Lung (tissue), 16 donors: ENCODE measurements around the gene SCYGR7. TPM values are rescaled to one million over a fixed set of nuclear protein-coding genes. Genes with fewer than 3 reads are reported as not detected.

Experiments used
- ATAC-seq: fragments of 200-7000 bp; cut with Tn5 transposase; one replicate; pipeline ENCODE4 v1.9.1; 2020; ENCODE audit warnings: moderate number of reproducible peaks; ENCODE audit not compliant: insufficient read depth, low FRiP score
- DNase-seq, 3 donors: peaks; one replicate each; pipeline ENCODE4 v3.0.0-alpha.2; 2013 to 2017
- H3K27ac ChIP-seq, 2 donors: one replicate each; pipeline ENCODE4 v1.5.1; 2013; ENCODE audit warnings: mild to moderate bottlenecking in 2 of 2, moderate library complexity in 2 of 2, control low read depth in 1 of 2, inconsistent platforms in 1 of 2, low read depth in 1 of 2, low read length in 1 of 2
- H3K27me3 ChIP-seq, 3 donors: one replicate each; pipeline ENCODE4 v1.5.1; 2013; ENCODE audit warnings: low read length in 2 of 3; ENCODE audit not compliant: control insufficient read depth in 3 of 3, insufficient read depth in 3 of 3
- H3K36me3 ChIP-seq, 4 donors: one replicate each; pipeline ENCODE4 v1.5.1; 2013; ENCODE audit warnings: low read length in 4 of 4, mild to moderate bottlenecking in 1 of 4, moderate library complexity in 1 of 4; ENCODE audit not compliant: control insufficient read depth in 4 of 4, insufficient read depth in 4 of 4
- H3K4me1 ChIP-seq, 5 donors: one replicate each; pipeline ENCODE4 v1.5.1; 2013; ENCODE audit warnings: low read length in 5 of 5, mild to moderate bottlenecking in 2 of 5, moderate library complexity in 1 of 5; ENCODE audit not compliant: control insufficient read depth in 5 of 5, insufficient read depth in 5 of 5
- H3K4me3 ChIP-seq: one replicate; pipeline ENCODE4 v1.5.1; 2013; ENCODE audit warnings: mild to moderate bottlenecking, control low read depth, moderate library complexity
- H3K9ac ChIP-seq, 2 donors: one replicate each; pipeline ENCODE4 v1.5.1; 2013; ENCODE audit warnings: low read length in 2 of 2, control low read depth in 1 of 2; ENCODE audit not compliant: insufficient read depth in 1 of 2
- H3K9me3 ChIP-seq, 4 donors: one replicate each; pipeline ENCODE4 v1.5.1; 2013; ENCODE audit warnings: low read length in 3 of 4, mild to moderate bottlenecking in 1 of 4, moderate library complexity in 1 of 4; ENCODE audit not compliant: control insufficient read depth in 4 of 4, insufficient read depth in 3 of 4
- WGBS, 2 donors: extraction: QIAGEN DNeasy Blood & Tissue Kit; methylation state at CpG; one replicate each; pipeline ENCODE4 v1.1.7; 2013; 5-methylcytosine and 5-hydroxymethylcytosine counted together
- long read RNA-seq, 5 donors: transcript quantifications; one replicate each; lab custom pipeline, GENCODE V29; 2026
- polyA plus RNA-seq, 2 donors: library from polyadenylated mRNA; stranded (reverse); fragments of 200-250 nt; gene quantifications; one replicate each; pipeline ENCODE4 v1.2.1, GENCODE V29; 2013
- total RNA-seq, 2 donors: library from RNA; depleted of rRNA in 1 of 2; stranded (reverse); fragments of >200 nt in 1 of 2; gene quantifications; one replicate each; pipeline ENCODE4 v1.2.1, GENCODE V29; 2014 to 2021
- TF ChIP-seq, protein P1 (sequence below): IDR thresholded peaks from 2 replicates; pipeline ENCODE4 v1.5.1; 2012; ENCODE audit warnings: mild to moderate bottlenecking; ENCODE audit errors: control extremely low read depth, extremely low read depth
- donor health status: control.
- donor health status: control.
- donor health status: Bipolar disorder and iron deficiency.
- donor health status: healthy.
- donor health status: DM: yes; HTN: yes; CAD: no.

The SCYGR7 gene, protein sequence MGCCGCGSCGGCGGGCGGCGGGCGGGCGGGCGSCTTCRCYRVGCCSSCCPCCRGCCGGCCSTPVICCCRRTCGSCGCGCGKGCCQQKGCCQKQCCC
- total RNA-seq = not detected
- not detected for polyA plus RNA-seq
- long read RNA-seq, donor 1 = 0 reads
- long read RNA-seq, donor 2 = 0 reads
- long read RNA-seq, donor 3 = 0 reads
- long read RNA-seq, donor 4 = 0 reads
- long read RNA-seq, donor 5 = 0 reads

DNA sequence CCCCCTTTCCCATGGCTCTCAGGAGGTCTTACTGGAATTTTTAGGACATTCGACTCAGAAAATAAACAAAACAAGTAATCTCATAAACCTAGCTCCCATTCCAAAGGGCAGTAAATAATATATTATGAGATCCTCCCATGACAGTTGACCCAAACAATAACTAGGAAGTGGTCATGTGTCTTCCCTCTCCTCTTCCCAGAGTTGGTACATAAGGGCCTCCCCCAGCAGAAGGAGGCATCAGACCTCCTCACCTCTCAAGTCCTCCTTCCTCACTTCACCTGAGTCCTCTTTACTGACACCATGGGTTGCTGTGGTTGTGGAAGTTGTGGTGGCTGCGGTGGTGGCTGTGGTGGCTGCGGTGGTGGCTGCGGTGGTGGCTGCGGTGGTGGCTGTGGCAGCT lies at the start of gene SCYGR7:
TSS of gene SCYGR7 (plus strand) at position 301 of the 400 bp plus-strand sequence. CDS start at position 301, 0 bp downstream.
- H3K9ac ChIP-seq = no peak within 1 kb of the TSS
- no peak within 1 kb of the TSS for H3K4me3 ChIP-seq
- ATAC-seq (no peak), DNase-seq (no peak)
- 92 to 97% methylated on average over 5 of the region's 5 CpGs for WGBS, 2 donors
- H3K9me3 ChIP-seq = no peaks in the 10 kb centered on the region
- no peaks in the 10 kb centered on the region for H3K36me3 ChIP-seq
- peaks cover 0 to 1% (median 0%) of the 10 kb centered on the region in 5 donors for H3K4me1 ChIP-seq
- H3K27ac ChIP-seq = no peak within 1 kb of the TSS
- TF ChIP-seq, protein P1, sequence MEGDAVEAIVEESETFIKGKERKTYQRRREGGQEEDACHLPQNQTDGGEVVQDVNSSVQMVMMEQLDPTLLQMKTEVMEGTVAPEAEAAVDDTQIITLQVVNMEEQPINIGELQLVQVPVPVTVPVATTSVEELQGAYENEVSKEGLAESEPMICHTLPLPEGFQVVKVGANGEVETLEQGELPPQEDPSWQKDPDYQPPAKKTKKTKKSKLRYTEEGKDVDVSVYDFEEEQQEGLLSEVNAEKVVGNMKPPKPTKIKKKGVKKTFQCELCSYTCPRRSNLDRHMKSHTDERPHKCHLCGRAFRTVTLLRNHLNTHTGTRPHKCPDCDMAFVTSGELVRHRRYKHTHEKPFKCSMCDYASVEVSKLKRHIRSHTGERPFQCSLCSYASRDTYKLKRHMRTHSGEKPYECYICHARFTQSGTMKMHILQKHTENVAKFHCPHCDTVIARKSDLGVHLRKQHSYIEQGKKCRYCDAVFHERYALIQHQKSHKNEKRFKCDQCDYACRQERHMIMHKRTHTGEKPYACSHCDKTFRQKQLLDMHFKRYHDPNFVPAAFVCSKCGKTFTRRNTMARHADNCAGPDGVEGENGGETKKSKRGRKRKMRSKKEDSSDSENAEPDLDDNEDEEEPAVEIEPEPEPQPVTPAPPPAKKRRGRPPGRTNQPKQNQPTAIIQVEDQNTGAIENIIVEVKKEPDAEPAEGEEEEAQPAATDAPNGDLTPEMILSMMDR = no peak
- H3K27me3 ChIP-seq = no peaks in the 10 kb centered on the region

DNA sequence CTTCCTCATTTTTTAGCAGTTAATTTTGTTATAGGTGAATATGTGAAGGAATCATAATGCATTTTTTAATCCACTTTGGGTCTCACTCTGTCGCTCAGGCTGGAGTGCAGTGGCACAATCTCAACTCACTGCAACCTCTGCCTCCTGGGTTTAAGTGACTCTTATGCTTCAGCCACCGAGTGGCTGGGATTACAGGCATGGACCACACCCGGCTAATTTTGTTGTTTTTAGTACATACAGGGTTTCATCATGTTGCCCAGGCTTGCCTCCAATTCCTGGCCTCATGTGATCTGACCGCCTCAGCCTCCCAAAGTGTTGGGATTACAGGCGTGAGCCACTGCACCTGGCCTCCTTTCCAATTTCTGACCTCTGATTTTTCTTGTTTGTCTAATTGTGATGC lies 43.9 kb upstream of the SCYGR7 start:
- TF ChIP-seq, protein P1 = no peak
- no peak for ATAC-seq
- WGBS, 2 donors = 58 to 88% methylated on average over 5 of the region's 5 CpGs
- no peak for DNase-seq
- Histone ChIP-seq H3K9me3 (peaks cover 0 to 4% (median 0%) of the 10 kb centered on the region in 4 donors), H3K36me3 (no peaks in the 10 kb centered on the region), H3K9ac (no peak overlapping the region), H3K4me1 (no peaks in the 10 kb centered on the region), H3K4me3 (no peak overlapping the region), H3K27ac (no peak overlapping the region), H3K27me3 (no peaks in the 10 kb centered on the region)

DNA sequence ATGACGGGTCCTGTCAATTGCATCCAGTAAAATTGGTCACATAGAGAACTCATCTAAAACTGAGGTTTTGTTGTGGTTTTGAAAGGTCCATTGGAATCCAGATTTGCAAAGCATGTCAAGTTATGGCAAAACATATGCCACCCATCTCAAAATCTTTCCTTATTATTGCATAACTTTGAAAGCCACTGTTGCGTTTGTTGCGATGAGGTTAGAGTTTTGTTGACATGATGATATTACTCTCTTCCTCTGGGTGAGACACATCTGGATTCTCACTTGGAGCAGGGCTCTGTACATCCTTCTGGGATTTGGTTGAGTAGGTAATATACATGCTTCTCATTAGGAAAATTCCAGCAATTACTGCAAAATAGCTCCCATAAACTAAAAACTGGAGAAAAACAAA lies 40.9 kb upstream of the SCYGR7 start:
- no peaks in the 10 kb centered on the region for H3K27me3 ChIP-seq
- DNase-seq = no peak
- no peaks in the 10 kb centered on the region for H3K36me3 ChIP-seq
- H3K27ac ChIP-seq = no peak overlapping the region
- no peak overlapping the region for H3K9ac ChIP-seq
- no peaks in the 10 kb centered on the region for H3K4me1 ChIP-seq
- H3K9me3 ChIP-seq = peaks cover 0 to 4% (median 0%) of the 10 kb centered on the region in 4 donors
- 80 to 85% methylated on average over 3 of the region's 3 CpGs for WGBS, 2 donors
- TF ChIP-seq, protein P1 = no peak
- no peak overlapping the region for H3K4me3 ChIP-seq
- ATAC-seq = no peak
